ENCODE results near the gene GSTM1.
"Not testable (repeated sequence)": the region's sequence is repeated elsewhere in the genome, so short reads cannot be mapped to it uniquely, and the experiment has no call there.

- TF ChIP-seq CTCF (IDR thresholded peaks at IDR 0.05 in 8 of 11, conservative IDR thresholded peaks at IDR 0.05 in 3 of 11); POLR2A (IDR thresholded peaks at IDR 0.05): not testable (repeated sequence)
Observed at GRCh38 chr1:109694400-109694799, 6.8 kb downstream of the GSTM1 start.
